Stimulated activated CD8-positive, alpha-beta memory T cell treated with anti-CD3 and anti-CD28 coated beads, Interleukin-4, amount 100 ng/mL, for 24 hours (primary cell): ENCODE results near the gene PTPRD.

ENCODE experiments used
- DNase-seq: peaks from one replicate; pipeline ENCODE4 v3.0.0-alpha.2; 2020; ENCODE audit warnings: low read depth

The PTPRD gene

DNA sequence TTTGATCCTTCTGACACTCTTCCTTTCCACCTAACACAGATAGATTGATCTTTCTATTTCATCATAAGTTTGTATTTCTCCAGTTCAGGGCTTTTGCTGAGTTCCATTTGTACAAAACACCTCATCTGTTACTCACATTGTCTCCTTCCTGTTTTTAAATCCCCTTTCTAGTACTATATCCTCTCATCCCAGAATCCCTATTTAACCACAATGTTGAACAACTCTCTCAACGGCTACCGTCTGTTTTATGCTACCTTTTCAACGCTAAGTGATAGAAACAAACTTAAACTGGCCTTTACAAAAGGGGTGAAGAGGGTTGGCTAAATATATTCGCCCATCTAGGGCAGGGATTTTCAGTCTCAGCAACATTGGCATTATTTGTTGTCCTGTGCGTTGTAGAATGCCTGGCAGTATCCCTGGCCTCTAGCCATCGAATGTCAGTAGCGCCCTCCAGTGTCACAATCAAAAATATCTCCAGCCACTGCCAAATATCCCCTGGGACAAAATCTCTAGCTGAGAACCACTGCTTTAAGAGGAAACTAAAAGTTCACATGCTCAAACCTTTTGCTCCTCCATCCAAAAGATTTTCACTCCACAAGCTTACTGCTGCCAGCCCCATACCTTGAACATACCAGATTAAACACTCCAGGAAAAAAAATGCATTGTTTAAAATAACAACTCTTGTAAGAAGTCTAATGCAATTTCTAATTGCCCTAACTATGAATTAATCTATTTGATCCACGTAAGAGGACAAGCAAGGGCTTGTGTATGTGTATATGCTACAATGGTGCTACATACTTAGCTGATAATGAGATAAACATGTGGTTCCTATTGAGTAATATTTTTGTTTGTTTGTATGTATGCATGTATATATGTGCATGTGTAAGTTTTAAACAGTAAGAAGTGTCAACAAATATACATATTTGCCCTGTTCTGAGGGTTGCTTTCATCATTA lies 344.0 kb downstream of the PTPRD start:
- no peak for DNase-seq

DNA sequence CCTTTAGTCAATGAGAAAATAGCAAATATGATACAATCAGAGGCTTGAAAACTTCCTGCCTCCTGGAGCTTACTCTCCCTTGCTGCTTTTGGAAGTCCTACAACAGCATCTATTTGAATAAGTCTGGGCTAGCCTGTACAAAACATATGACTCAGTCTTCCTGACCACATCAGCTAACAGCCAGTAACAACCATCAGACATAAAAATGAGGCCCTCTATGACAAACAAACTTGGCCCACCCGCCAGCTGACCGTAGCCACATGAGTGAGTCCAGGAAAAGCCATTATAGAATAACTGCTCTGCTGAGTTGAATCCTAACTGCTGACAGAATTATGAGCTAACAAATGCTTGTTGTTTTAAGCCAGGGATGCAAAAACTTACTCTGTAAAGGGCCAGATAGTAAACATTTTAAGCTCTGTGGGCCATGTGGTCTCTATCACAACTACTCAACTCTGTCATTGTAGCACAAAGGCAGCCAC lies 347.6 kb downstream of the PTPRD start:
- DNase-seq = no peak

DNA sequence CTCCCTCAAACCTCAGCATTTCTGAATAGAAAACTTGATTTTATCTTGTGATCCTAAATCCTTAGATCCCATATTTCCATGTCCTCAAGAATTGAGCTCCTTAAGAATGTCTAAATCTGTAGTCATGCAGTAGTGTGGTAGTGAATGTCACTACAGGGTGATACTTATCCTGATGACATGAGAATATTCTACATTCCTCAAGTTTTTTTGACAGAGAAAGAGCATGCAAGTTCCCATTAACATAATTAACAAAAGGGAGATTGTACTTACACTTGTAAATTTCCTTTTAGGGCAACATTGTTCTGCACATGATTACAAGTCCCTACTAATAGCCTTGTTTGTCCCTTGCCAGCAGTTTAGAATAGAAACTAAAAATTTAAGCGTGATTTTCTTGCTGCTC lies 352.3 kb downstream of the PTPRD start:
- no peak for DNase-seq

DNA sequence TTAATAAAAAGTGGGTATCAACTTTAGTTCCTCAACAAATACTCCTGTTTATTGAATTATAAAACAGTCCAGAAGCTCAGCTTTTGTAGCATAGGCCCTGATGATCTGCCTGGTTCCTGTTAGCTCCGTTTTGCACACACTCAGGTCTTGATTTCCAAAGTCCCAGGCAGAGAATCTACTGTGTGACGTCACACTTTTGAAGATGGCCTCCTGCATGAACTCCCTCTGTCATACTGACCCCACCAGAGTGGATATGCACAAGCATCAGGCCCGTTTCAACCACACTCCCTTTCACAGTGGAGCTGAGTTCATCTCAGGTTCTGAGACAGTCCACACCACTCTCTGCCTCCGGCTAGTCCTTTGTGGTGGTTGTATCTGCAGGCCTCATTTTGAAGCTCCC lies 353.1 kb downstream of the PTPRD start:
- no peak for DNase-seq

DNA sequence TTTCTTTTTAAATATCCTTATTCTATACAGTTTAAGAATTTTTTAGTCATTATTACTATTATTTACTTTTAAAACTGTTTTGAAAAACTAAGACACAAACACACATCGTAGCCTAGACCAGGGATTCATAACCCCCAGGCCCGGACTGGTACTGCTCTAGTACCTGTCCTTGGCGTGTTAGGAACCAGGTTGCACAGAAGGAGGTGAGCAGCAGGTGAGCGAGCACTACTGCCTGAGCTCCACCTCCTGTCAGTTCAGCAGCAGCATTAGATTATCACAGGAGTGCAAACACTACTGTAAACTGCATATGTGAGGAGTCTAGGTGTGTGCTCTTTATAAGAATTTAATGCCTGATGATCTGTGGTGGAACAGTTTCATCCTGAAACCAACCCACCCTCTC lies 357.0 kb downstream of the PTPRD start:
- no peak for DNase-seq

DNA sequence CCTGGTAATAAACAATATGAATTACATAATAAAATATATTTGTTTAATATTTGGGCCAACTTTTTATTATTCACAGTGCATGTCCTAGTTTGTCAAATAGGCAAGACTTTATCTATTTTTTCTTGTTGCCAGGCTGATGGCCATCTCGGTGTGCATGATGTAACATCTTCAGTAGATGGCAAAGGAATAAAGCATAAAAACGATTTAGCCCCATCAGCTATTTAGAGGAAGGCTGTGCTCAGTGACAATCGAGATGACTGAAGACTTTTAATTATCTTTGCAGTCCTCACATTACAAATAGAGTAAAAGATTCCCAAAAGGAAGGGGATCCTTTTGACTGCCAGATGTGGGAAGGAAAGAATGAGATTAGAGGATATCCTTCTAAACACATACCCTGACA lies 358.5 kb downstream of the PTPRD start:
- no peak for DNase-seq

DNA sequence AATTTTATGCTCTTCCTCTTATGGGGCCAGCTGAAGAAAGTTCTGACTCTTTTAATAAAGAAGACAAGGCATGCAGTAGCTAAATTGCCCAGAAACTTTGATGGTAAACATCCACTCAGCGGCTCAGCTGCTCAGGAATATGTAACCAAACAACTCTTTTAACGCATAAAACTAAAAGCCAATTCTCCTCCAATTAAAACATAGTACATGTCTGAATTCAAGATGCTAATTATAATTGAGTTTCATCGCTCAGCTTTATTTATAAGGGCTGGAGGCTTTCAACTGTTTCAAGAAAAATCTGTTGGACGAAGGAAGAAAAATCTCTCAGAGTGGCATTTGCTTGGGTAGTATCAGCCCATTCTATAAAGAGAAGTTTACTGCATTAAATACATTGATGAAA lies 359.5 kb downstream of the PTPRD start:
- DNase-seq = no peak

DNA sequence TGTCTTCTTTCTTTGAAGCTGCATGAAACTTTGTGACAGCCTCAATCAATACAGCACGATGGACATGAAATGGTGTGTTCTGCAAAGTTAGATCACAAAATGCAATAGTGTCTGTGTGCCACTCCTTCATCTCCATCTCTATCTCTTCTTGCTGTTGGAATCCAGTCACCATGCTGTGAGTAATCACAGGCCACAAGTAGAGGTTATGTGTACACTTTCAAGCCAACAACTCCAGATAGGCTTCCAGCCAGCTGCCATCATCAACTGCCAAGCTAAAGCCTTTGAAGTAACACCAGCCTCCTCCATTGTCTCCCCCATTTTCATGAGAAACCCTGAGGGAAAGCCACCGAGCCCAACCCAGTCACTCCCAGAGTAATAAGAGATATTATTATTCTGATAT lies 360.6 kb downstream of the PTPRD start:
- no peak for DNase-seq

DNA sequence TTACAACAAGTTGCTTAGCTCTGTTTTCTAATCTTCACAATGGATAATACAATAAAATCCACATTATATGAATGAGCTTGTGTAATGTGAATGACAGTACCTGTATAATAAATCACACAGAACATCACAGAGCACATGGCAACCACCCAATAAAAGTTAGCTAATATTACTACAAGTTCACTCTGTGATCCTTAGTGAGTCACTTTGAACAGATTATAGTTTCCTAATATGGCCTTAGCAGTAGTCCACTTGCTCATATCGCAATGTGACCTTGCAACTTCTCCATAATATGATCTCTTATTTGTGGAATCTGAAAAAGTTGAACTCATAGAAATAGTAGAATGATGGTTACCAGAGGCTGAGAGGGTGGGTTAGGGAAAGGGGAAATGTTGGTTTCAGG lies 361.3 kb downstream of the PTPRD start:
- DNase-seq = no peak

DNA sequence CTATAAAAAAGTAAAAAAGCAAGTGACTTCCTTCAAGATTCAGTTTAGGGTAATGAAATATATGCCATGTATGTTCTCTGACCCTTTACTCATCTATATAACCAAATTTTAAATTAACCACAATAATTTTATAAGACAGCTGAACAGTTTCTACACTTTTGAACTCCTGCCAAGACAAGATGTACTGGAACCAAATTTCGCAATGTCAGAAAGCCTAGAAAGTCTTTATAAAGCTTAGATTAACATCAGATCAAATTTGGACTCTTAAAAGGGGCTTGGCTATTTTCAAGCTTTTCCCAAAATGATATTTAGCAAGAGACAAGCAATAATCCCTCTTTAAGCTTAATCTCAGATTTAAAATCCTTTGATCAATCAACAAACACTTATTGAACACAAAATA lies 362.6 kb downstream of the PTPRD start:
- DNase-seq = no peak

DNA sequence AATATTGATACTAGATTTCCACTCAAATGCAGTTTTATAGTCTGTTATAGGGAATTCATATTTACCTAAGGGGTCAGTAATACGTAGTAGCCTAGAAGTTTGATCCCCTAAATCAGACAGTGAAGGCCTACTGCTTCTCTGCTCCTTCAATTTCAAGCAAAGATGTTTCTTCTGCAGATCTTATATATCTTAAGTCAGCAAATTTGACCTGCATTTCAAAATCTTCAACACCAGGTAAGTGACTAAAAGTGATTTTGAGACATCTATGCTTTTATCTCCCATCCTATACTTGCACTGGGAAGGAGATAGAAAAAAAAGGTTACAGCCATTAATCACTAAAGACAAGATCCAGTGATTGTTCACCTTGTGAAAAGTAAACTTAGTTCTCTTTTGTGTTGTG lies 363.9 kb downstream of the PTPRD start:
- no peak for DNase-seq

DNA sequence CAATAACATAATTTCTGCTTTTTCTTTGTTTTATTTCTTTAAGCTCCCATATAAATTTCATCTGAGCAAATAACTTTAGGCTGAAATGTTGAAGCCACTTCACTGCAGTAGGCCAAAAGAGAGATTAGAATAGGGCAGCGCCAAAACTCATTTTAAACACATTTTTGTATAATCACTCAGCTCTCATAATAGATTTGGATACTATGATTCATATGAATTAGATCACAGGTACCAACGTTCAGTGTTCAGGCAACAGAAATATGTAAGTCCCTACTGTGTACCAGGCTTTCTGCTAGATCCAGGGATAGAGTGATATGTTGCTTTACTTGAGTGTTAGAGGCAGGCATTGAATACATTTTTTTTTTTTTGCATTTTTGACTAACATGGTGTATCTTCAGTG lies 370.5 kb downstream of the PTPRD start:
- DNase-seq = no peak

DNA sequence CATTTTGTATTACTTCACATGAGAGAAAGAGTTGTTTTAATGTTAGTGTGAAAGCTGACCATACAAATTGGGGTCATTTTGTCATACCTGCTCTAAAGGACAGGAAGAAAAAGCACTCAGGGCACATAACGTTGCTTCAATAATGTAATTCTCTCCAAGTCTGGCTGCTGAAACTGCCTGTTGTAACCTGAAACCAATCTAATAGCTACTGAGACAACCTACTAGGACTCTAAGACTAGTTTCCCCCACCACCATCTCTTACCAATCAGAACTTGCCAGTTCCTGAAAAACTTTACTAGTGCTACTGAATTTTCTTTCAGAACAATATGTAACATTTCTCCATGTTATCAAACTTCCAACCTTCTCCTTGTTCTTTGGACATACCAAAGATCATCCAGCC lies 374.7 kb downstream of the PTPRD start:
- no peak for DNase-seq

DNA sequence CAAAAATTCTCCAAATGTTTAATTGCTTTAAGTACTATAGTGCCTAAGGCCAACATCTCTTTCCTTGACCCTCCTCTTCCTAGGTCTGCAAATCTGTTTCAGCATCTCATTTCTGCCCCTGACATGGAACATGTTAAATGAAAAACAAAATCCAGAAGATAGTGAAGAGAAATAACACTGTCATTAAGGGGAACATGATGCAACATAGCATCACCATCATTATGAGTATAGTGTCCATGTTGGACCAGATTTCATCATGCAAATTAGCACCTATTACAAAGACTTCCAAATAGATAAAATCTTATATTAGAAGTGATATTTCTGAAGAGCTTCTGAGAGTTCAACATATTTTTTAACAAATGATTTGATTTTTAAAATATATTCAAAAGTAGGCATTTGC lies 375.2 kb downstream of the PTPRD start:
- DNase-seq = no peak

DNA sequence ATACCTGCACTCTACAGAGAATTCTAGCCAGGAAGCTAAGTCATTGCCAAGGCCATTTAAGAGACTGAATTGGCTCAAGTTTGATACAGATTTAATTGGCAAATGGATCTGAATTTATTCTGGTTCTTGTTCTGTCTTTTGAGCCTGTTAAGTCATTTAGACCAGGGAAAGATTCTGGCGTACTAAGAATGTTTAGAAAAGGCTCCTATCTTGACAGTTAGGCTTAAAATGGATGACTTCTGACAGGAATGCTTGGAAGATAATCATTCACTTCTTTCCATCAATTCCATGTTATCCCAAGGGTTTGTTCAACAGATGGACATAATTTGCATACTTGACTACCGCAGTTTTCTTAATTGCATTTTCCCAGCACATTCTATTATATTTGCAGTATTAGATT lies 376.6 kb downstream of the PTPRD start:
- DNase-seq = no peak

DNA sequence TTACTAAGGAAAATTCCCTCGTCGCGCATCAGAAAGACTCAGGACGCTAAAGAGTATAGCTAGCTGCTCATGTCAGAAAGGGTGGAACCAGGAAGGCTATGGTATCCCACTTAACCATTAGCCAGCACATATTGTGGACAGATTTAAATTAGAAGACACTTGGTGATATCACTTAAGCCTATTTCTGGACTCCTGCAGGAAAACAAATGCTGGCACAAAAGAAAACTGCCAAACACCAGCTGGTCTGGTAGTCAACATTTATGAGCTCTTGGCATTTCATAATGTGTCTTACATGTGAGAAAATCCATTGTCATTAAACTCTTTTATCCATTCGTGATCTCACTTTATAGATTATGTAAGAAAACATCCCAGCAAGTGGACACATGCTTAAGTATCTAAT lies 377.4 kb downstream of the PTPRD start:
- DNase-seq = no peak

DNA sequence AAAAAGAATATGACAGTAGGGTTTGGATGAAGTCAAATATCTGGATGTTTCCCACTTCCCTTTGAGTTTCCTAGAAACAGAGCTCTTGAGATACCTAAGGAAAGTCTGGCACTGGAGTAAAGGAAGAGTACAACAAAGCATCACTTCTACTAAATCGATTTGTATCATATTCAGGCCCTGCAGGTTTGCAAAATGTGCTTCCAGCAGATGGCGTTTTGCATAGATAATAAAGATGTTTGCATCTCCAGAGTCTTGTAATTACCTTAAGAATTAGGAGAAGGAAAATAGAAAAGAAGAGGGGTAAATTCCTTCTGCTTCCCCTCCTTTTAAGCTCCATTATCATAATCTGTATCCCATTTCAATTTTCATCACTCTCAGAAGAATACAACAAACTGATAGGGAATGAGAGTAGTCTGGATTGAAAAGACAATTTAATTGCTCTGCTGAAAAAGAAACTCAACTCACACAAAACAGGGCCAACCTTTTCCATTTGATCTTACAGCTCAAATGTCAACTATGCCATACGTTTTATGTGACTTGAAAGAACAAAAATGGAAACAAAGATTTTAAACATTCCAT lies 380.4 kb downstream of the PTPRD start:
- no peak for DNase-seq

DNA sequence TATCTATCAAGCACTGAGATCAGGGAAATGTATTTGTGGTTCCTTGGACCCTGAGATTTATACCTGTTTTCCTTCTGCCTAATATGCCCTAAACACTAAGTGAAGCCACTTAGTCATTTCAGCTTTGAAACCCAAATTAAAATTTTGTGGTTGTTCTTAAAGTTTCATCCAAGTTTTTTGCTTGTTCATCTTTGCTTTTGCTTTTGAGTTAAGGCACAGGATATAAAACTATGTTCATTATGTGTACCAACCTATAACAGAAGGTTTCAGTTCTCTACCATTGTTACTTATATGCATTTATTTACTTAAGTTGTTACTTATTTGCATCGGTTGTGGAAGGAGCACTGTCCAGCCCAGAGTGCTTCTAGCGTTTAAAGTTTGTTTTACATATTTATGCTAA lies 382.3 kb downstream of the PTPRD start:
- no peak for DNase-seq

DNA sequence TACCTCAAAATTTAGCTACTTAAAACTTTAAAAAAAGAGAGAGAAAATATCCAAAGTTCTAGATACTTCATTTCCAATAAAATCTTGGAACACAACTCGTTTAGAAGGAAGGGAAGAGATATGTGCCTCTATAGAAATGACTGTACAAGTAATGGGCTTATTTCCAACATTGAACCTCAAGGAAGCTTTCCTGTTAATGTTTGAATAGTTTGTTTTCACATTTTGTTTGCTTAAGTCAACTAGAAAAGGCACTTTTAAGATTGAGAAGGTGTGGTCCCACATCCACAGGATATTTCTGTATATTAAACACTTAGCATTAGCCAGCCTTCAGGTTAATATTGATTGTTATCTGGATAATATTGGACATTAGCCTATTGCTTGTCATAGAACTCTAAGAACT lies 384.7 kb downstream of the PTPRD start:
- no peak for DNase-seq

DNA sequence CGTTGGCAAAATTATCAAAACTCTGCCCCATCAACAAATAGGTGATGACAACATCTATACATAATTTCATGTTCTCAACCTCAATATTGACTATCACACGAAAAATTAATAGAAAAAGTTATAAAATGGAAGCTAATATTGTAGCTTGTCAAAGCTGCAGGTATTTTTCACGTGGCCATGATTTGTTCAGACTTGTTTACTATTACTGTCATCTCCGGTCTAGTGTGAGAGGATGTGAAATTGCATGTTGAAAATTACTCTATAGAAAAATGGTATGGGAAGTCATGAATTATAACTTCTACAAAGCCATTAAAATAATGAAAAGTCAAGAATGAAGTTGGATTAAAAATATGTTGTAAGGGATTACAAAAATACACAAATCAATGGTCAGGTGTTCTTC lies 385.8 kb downstream of the PTPRD start:
- no peak for DNase-seq

DNA sequence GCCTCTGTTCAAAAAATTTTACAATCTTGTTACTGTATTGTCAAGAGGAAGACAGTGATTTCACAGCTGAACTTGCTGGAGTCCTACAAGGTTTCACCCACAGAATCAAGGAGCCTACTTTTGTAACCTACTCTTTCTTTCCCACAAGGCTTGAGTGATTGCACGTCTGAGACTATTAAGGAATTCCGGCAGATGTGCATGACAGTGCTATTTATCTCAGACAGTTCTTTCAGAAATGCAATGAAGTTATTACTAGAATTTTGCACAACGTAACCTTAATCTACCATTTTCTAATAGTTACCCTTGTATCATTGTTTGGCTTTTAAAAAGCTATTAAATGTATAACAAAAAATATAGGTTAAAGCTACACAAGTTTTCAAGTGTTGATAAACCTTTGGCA lies 400.1 kb downstream of the PTPRD start:
- DNase-seq = no peak

DNA sequence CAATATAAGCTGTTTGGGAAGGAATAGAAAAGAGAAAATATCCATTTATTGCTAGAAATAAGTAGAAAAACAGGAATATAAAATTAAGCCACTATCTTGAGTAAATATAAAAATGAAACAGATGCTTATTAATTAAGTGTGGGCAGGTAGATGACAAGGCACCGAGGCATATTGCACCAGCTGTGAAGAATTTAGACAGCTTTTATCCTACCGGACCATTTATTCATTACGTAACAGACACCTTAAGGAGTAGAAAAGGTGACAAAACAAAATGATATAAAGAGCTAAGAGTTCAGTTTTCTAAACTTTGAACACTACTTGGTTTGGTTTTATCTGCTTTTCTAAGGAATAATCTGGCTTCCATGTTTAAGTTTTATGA lies 404.1 kb downstream of the PTPRD start:
- DNase-seq = no peak

DNA sequence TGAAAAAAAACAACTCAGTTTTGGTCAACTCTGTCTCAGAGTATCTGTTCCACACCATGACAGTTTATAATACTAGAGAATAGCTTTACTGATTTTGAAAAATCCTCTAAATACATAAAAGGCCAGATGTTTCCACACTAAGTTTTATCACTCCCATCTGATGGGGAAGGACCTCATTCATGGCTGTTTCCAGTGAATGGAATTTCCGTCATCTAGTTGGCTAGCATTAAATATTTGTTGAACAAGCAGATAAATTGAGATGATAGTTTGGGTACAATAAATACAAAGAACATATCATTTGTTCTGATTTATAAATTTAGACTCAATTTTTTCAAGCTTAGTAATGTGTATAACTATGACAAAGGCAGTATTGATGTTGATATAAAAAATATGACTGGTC lies 408.5 kb downstream of the PTPRD start:
- no peak for DNase-seq

DNA sequence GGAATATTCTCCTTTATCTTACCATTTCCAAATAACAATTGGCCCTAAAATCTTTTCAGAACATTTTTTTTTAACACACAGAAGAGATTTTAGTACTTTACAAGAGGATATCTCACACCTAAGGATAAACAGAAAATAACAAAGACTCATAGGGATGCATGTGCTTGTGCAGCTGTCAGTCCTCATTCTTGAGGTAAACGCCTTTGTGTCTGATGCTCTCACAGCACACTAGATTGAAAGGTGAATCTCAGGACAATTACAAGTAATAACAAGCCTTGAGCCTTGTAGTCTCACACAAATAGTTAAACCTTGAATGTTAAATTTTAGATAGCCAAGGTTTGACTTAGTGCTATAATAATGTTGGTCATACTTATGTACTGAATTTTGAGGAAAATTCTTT lies 439.2 kb downstream of the PTPRD start:
- no peak for DNase-seq
